OCI-LY3 (cell line): Measurements from ENCODE around the gene RAD1.

Experiments used
- H2AFZ ChIP-seq: fragments of 200-600, 300-600 bp; shearing (Covaris generic); 2 replicates; pipeline ENCODE4 v1.6.0; 2014; ENCODE audit warnings: antibody characterized with exemption, low read depth, low read length
- H3K27ac ChIP-seq: fragments of 200-600, 300-600 bp; sonication (generic); 2 replicates; pipeline ENCODE4 v1.5.1; 2014; ENCODE audit warnings: mild to moderate bottlenecking, low read length, moderate library complexity, mixed read lengths
- H3K27me3 ChIP-seq: fragments of 200-600, 300-600 bp; sonication (generic); 2 replicates; pipeline ENCODE4 v1.6.1; 2014; ENCODE audit warnings: low read depth, low read length, mixed read lengths
- H3K36me3 ChIP-seq: fragments of 200-600, 300-600 bp; sonication (generic); replicated peaks from 2 replicates; pipeline ENCODE3; 2014; ENCODE audit warnings: low read depth, low read length, mixed read lengths
- H3K4me1 ChIP-seq: fragments of 300-600, 200-600 bp; sonication (generic); 2 replicates; pipeline ENCODE4 v1.6.1; 2014; ENCODE audit warnings: low read length, mixed read lengths
- H3K4me2 ChIP-seq: fragments of 200-600, 300-600 bp; sonication (generic); 2 replicates; pipeline ENCODE4 v1.6.1; 2014; ENCODE audit warnings: low read length, mixed read lengths
- H3K4me3 ChIP-seq: fragments of 300-600, 200-600 bp; sonication (generic); 2 replicates; pipeline ENCODE4 v1.5.1; 2014; ENCODE audit warnings: antibody characterized with exemption, mild to moderate bottlenecking, low read length, moderate library complexity
- H3K79me2 ChIP-seq: fragments of 300-600, 200-600 bp; shearing (Covaris generic); 2 replicates; pipeline ENCODE4 v1.6.1; 2014; ENCODE audit warnings: mild to moderate bottlenecking, low read length, mixed read lengths
- H3K9ac ChIP-seq: fragments of 300-600, 200-600 bp; shearing (Covaris generic); 2 replicates; pipeline ENCODE4 v1.6.0; 2014; ENCODE audit warnings: mild to moderate bottlenecking, low read length, moderate library complexity
- H3K9me3 ChIP-seq: fragments of 200-600, 300-600 bp; shearing (Covaris generic); 2 replicates; pipeline ENCODE4 v1.6.1; 2014; ENCODE audit warnings: low read length, mixed read lengths; ENCODE audit not compliant: insufficient read depth
- H4K20me1 ChIP-seq: fragments of 200-600, 300-600 bp; sonication (generic); 2 replicates; pipeline ENCODE4 v1.6.1; 2016; ENCODE audit warnings: low read length, mixed read lengths; ENCODE audit not compliant: insufficient read depth
- EZH2phosphoT487 ChIP-seq: fragments of 200-600 bp; shearing (Covaris generic); IDR thresholded peaks from 2 replicates; pipeline ENCODE4 v1.6.1; 2018; ENCODE audit warnings: antibody characterized with exemption, mixed run types, low read depth
- TF ChIP-seq, protein P1 (sequence below): fragments of 200-600, 300-600 bp; sonication (generic); IDR thresholded peaks from 2 replicates; pipeline ENCODE4 v1.5.1; 2014; ENCODE audit warnings: antibody characterized with exemption, low read length, low read depth

Gene RAD1

DNA sequence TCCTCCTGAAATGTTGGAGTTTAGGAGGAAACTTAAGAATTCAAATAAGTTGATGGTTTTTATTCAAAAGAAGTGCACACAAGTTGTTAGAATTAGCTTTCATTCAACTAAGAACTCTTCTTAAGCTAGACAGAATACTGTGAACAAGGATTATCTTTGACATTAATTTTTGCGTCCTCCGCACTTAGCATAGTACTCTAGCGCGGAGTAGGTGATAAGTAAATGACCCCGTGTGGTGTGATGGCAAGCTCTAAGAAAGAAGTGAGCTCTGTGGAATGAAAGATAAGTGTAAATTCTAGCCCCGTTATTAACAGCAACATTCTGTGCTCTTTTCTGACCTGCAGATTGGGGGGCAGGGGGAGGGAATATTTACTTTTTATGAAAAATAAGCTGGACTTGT is 1.2 kb upstream of the RAD1 start:
- H3K9me3 ChIP-seq = no peaks in the 10 kb centered on the region
- no peaks in the 10 kb centered on the region; the same call in 1 of the 2 replicates for H4K20me1 ChIP-seq
- H2AFZ ChIP-seq = no peak overlapping the region
- H3K27me3 ChIP-seq = no peaks in the 10 kb centered on the region
- peak overlapping the region; percentile 68 for H3K27ac ChIP-seq
- H3K9ac ChIP-seq = peak overlapping the region; percentile 95
- peak overlapping the region; percentile 78 for H3K4me2 ChIP-seq
- H3K4me3 ChIP-seq = peak overlapping the region; percentile 98
- H3K79me2 ChIP-seq = peaks cover 82% of the 10 kb centered on the region
- TF ChIP-seq, protein P1, sequence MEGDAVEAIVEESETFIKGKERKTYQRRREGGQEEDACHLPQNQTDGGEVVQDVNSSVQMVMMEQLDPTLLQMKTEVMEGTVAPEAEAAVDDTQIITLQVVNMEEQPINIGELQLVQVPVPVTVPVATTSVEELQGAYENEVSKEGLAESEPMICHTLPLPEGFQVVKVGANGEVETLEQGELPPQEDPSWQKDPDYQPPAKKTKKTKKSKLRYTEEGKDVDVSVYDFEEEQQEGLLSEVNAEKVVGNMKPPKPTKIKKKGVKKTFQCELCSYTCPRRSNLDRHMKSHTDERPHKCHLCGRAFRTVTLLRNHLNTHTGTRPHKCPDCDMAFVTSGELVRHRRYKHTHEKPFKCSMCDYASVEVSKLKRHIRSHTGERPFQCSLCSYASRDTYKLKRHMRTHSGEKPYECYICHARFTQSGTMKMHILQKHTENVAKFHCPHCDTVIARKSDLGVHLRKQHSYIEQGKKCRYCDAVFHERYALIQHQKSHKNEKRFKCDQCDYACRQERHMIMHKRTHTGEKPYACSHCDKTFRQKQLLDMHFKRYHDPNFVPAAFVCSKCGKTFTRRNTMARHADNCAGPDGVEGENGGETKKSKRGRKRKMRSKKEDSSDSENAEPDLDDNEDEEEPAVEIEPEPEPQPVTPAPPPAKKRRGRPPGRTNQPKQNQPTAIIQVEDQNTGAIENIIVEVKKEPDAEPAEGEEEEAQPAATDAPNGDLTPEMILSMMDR = no peak
- no peak for TF ChIP-seq EZH2phosphoT487
- H3K4me1 ChIP-seq = peaks cover 16% of the 10 kb centered on the region
- H3K36me3 ChIP-seq = peaks cover 22% of the 10 kb centered on the region

DNA sequence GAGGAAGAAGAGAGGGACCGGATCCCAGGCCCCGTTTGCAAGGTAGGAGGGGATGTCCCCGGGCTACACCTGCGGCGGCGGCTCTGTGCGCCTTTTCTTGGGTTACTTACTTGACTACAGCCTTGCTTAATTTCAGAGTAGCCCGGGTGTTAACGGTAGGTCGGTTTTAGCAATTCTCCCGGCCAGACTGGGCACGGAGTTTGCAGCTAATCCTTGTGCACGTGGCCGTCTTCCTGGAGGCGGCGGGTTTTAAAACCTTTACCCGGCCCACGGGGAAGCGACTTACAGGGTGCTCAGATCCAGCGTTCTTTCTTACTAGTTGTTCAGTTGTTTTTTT is 520 bp upstream of the RAD1 start:
- H3K27ac ChIP-seq = peak overlapping the region; percentile 68
- H3K27me3 ChIP-seq = no peaks in the 10 kb centered on the region
- H3K79me2 ChIP-seq = peaks cover 82% of the 10 kb centered on the region
- peak overlapping the region; percentile 98 for H3K4me3 ChIP-seq
- TF ChIP-seq EZH2phosphoT487 = no peak
- TF ChIP-seq, protein P1 = no peak
- no peaks in the 10 kb centered on the region; the same call in 1 of the 2 replicates for H4K20me1 ChIP-seq
- peak overlapping the region; percentile 78 for H3K4me2 ChIP-seq
- peaks cover 16% of the 10 kb centered on the region for H3K4me1 ChIP-seq
- H3K9me3 ChIP-seq = no peaks in the 10 kb centered on the region
- H3K9ac ChIP-seq = peak overlapping the region; percentile 95
- H2AFZ ChIP-seq = peak overlapping the region; percentile 78
- H3K36me3 ChIP-seq = peaks cover 21% of the 10 kb centered on the region

DNA sequence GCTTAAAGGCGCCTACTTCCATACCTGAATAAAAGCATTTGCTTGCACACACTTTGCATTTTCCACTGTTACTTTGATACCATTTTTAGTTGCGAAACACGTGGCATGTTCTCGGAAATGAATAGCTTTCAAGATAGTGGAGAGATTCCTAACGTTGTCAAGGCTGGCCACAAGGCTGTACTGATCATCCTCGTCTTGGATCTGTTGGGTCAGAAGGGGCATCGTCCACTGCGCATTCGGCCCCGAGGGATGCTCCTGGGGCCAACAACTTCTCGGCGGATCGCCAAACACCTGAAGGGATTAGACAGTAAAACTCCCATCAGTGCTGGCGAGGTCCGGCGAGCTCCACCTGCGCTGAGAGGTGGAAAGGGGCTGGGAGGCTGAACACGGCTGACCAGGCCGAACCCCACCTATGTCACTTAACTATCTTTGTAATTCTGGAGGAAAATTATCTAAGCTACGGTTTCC is 599 bp downstream of the RAD1 start:
- Histone ChIP-seq H3K36me3 (peaks cover 15% of the 10 kb centered on the region), H2AFZ (no peak overlapping the region)

DNA sequence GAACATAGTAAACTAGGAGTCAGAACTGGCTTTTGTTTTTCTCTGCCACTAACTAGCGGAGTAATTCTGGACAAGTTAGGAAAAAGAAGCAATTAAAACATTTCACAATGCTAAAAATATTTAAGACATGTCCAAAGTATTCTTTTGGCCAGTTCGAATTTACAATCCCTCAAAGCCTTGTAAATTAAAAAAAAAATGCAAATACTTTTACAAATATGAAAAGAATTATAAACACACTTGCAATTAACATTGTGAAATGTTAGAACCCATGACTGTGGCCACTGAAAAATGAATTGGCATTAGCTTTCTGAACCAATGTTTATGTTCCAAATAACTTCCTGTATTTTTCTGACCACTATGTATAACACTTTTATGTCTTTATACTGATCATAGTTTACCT is 2.2 kb downstream of the RAD1 start:
- no peaks in the 10 kb centered on the region; the same call in 1 of the 2 replicates for H4K20me1 ChIP-seq
- H3K9me3 ChIP-seq = no peaks in the 10 kb centered on the region
- H3K27me3 ChIP-seq = no peaks in the 10 kb centered on the region
- H3K27ac ChIP-seq = no peak overlapping the region
- no peak overlapping the region for H3K4me2 ChIP-seq
- peaks cover 54% of the 10 kb centered on the region for H3K79me2 ChIP-seq
- peaks cover 16% of the 10 kb centered on the region for H3K4me1 ChIP-seq
- no peak overlapping the region for H3K4me3 ChIP-seq
- peaks cover 25% of the 10 kb centered on the region for H3K36me3 ChIP-seq
- no peak for TF ChIP-seq EZH2phosphoT487
- TF ChIP-seq, protein P1 = no peak
- H3K9ac ChIP-seq = no peak overlapping the region
- H2AFZ ChIP-seq = no peak overlapping the region

More for the DNA sequence above, 599 bp downstream of the RAD1 start:
- no peaks in the 10 kb centered on the region for H3K27me3 ChIP-seq
- peak overlapping the region; percentile 76 for H3K9ac ChIP-seq
- H3K79me2 ChIP-seq = peaks cover 70% of the 10 kb centered on the region
- peak overlapping the region; percentile 89 for H3K4me2 ChIP-seq
- TF ChIP-seq, protein P1 = no peak
- peaks cover 16% of the 10 kb centered on the region for H3K4me1 ChIP-seq
- no peaks in the 10 kb centered on the region; the same call in 1 of the 2 replicates for H4K20me1 ChIP-seq
- peak overlapping the region; percentile 75 for H3K27ac ChIP-seq
- peak overlapping the region; percentile 98 for H3K4me3 ChIP-seq
- no peaks in the 10 kb centered on the region for H3K9me3 ChIP-seq
